Measurements from ENCODE around the gene DLG1.

DNA sequence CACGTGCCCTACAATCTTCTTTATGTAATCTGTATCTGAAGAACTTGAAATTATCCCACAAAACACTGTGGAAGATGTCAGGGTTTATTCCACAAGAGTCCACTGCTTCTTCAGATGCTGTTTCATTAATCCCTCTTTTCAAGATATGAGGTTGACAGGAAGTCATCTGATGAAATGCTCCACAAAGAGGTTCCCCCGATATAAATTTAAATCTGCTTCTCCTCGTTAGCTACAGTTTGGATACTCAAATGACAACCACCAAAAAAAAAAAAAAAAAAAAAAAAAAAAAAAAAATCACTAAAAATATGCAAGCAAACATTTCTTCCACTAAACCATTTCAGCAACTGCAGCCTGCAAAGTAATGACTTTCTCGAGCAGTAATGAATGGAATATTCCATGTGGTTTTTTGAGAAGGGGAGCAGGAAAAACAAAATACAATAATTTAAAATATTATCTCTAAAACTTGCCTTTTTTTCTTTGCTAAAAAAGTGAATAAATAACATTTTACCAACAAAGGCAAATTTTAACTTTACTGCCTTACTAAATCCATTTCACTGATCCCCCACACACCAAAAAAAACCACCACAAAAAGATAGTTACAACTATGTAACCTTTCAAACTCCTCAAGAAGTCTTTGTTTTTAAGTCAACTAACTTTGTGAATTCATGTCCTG, 37.8 kb downstream of the DLG1 start:
- TF ChIP-seq, protein P1, sequence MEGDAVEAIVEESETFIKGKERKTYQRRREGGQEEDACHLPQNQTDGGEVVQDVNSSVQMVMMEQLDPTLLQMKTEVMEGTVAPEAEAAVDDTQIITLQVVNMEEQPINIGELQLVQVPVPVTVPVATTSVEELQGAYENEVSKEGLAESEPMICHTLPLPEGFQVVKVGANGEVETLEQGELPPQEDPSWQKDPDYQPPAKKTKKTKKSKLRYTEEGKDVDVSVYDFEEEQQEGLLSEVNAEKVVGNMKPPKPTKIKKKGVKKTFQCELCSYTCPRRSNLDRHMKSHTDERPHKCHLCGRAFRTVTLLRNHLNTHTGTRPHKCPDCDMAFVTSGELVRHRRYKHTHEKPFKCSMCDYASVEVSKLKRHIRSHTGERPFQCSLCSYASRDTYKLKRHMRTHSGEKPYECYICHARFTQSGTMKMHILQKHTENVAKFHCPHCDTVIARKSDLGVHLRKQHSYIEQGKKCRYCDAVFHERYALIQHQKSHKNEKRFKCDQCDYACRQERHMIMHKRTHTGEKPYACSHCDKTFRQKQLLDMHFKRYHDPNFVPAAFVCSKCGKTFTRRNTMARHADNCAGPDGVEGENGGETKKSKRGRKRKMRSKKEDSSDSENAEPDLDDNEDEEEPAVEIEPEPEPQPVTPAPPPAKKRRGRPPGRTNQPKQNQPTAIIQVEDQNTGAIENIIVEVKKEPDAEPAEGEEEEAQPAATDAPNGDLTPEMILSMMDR (IDR thresholded peaks at IDR 0.05): no peak
- TF ChIP-seq POLR2AphosphoS5 (IDR thresholded peaks at IDR 0.05): no peak
- TF ChIP-seq EP300 (IDR thresholded peaks at IDR 0.05): no peak
